HG02938 (cell line): Measurements from ENCODE around the gene HMGCS1.
"Not testable (repeated sequence)": the region's sequence is repeated elsewhere in the genome, so short reads cannot be mapped to it uniquely, and the experiment has no call there.

Source experiments
- ATAC-seq: cut with Tn5 transposase; IDR thresholded peaks from one replicate; pipeline ENCODE4 v1.9.1; 2021; ENCODE audit warnings: mild to moderate bottlenecking, moderate library complexity; ENCODE audit not compliant: unreplicated experiment

The HMGCS1 gene

GRCh38 chr5:43313035-43313853 lies at the start of gene HMGCS1:
Gene HMGCS1 (minus strand): TSS chr5:43313412. CDS start chr5:43298965, 14,447 bp downstream.
- peak; percentile 93 for ATAC-seq

GRCh38 chr5:43358726-43359125 lies 45.5 kb upstream of the HMGCS1 start:
- no peak for ATAC-seq

- no peak for ATAC-seq
Measured at GRCh38 chr5:43358301-43358700, 45.1 kb upstream of the HMGCS1 start.

- no peak for ATAC-seq
Measured at GRCh38 chr5:43357878-43358281, 44.7 kb upstream of the HMGCS1 start.

- no peak for ATAC-seq
Measured at GRCh38 chr5:43357067-43357466, 43.9 kb upstream of the HMGCS1 start.

GRCh38 chr5:43354774-43355173 lies 41.6 kb upstream of the HMGCS1 start:
- ATAC-seq: no peak

- no peak for ATAC-seq
Measured at GRCh38 chr5:43353668-43354067, 40.5 kb upstream of the HMGCS1 start.

GRCh38 chr5:43352915-43353314 lies 39.7 kb upstream of the HMGCS1 start:
- ATAC-seq: no peak

- ATAC-seq: no peak
Measured at GRCh38 chr5:43352131-43352530, 38.9 kb upstream of the HMGCS1 start.

GRCh38 chr5:43348861-43349363 lies 35.7 kb upstream of the HMGCS1 start:
- ATAC-seq: no peak

GRCh38 chr5:43348207-43348606 lies 35.0 kb upstream of the HMGCS1 start:
- ATAC-seq: no peak

GRCh38 chr5:43338862-43339261 lies 25.6 kb upstream of the HMGCS1 start:
- ATAC-seq: no peak

GRCh38 chr5:43336159-43336558 lies 22.9 kb upstream of the HMGCS1 start:
- ATAC-seq: no peak

- ATAC-seq: no peak
Measured at GRCh38 chr5:43335681-43336080, 22.5 kb upstream of the HMGCS1 start.

GRCh38 chr5:43332401-43332800 lies 19.2 kb upstream of the HMGCS1 start:
- ATAC-seq: no peak

GRCh38 chr5:43325624-43326023 lies 12.4 kb upstream of the HMGCS1 start:
- not testable (repeated sequence) for ATAC-seq

GRCh38 chr5:43323488-43323887 lies 10.3 kb upstream of the HMGCS1 start:
- not testable (repeated sequence) for ATAC-seq

GRCh38 chr5:43320846-43321245 lies 7.6 kb upstream of the HMGCS1 start:
- ATAC-seq: no peak

- no peak for ATAC-seq
Measured at GRCh38 chr5:43316421-43316820, 3.2 kb upstream of the HMGCS1 start.

- ATAC-seq: no peak
Measured at GRCh38 chr5:43315682-43316081, 2.5 kb upstream of the HMGCS1 start.

GRCh38 chr5:43315263-43315662 lies 2.1 kb upstream of the HMGCS1 start:
- no peak for ATAC-seq

- no peak for ATAC-seq
Measured at GRCh38 chr5:43314724-43315123, 1.5 kb upstream of the HMGCS1 start.
